HT1080 (cell line): Measurements from ENCODE around the gene CFAP57. TPM values are rescaled to one million over a fixed set of nuclear protein-coding genes. Genes with fewer than 3 reads are reported as not detected.
"Not testable (repeated sequence)": the region's sequence is repeated elsewhere in the genome, so short reads cannot be mapped to it uniquely, and the experiment has no call there.

Experiments used
- DNase-seq: peaks from one replicate; pipeline ENCODE4 v3.0.0-alpha.2; 2015; ENCODE audit warnings: low read depth
- polyA plus RNA-seq, 2 experiments: library from polyadenylated mRNA; depleted of rRNA; stranded (reverse); fragments of >200 nt; gene quantifications; 2 replicates each; pipeline ENCODE4 v1.2.3, GENCODE V29; 2015
- total RNA-seq: library from RNA; depleted of rRNA; stranded (reverse); fragments of >200 nt; shearing (Covaris generic); gene quantifications from 2 replicates; pipeline ENCODE4 v1.2.3, GENCODE V29; 2014; rRNA removed

CFAP57 gene
- 0.33 and 0.50 TPM in 2 replicates for total RNA-seq
- polyA plus RNA-seq (2015; cell fraction: cytosol; rRNA removed) = 0.45 and 0.60 TPM in 2 replicates
- polyA plus RNA-seq (2015; cell fraction: nucleus; rRNA removed) = 0.69 and 1.6 TPM in 2 replicates

DNA sequence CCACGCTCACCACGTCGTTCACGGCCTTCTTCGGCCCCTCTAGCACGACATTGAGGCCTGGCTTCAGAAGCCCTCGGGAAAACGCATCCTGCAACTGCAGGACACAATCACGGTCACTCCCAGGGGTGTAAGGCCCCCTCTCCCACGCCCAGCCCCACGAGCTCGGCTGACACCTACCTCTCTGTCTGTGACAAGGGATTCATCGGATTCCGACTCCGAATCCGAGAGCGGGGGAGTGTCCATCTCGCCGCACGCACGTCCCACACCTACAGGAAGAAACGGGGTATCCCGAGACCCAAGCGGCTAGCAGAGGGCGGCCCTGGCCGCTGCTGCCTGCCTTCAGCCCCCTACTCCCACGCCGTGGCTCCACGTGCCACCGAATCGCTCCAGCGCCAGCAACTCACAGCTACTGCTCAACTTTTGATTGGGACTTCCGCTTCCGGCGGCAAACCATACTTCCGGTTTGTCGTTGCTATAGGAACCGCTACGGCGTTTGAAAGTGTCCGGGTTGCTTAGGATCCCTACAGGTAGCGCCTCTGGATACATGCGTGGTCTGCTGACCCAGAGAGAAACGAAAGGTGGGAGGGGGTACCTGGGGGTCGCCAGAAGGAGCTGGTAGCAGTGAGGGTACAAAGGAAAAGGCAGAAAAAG, at the start of gene CFAP57, which contains the start of gene EBNA1BP2:
Gene CFAP57, plus strand, starts transcription at position 455 of the 651 bp plus-strand sequence. CDS start 424 bp downstream, outside the sequence.
Gene EBNA1BP2, minus strand, starts transcription at position 415 of the 651 bp plus-strand sequence. Its CDS starts 172 bp downstream, at position 243.
- DNase-seq = peak; percentile 90

DNA sequence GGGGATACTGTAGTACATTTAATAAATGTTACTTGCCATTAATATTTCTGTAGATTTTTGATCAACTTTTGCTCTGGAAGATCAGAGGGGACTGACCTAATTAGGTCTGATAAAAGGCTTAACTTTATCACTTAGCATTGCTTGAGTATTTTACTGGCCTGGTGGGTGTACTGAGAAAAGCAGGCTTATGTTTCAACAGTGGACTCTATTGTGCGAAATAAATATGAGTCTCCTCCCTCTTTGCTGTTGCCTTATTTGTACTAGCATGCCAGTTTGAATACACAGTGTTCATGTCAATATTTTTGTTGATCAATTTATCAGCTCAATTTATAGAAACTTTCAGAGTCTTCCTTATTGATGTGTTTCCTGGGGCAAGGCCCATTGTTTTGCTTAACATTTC, 49.1 kb upstream of the CFAP57 start:
- no peak for DNase-seq

GRCh38 chr1:43128816-43129215, 43.3 kb upstream of the CFAP57 start:
- no peak for DNase-seq

DNA sequence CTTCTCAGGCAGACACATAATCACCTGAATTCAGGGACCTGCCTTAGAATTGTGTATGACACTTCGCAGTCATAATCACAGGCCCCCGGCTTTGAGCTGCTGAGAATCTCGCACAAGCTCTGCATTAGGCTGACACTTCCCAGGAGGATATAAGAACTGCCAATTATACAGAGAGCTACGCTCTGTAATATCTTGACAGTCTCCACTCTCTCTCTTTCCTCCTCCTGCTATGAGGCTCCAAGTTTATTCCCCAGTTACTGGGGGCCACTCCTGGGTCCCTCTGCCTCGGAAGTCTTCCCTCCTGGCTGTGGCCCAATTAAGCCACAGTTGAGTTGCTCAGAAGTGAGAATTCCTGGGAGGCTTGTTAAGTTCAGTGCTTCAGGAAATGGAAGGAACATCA, 42.7 kb upstream of the CFAP57 start:
- no peak for DNase-seq

DNA sequence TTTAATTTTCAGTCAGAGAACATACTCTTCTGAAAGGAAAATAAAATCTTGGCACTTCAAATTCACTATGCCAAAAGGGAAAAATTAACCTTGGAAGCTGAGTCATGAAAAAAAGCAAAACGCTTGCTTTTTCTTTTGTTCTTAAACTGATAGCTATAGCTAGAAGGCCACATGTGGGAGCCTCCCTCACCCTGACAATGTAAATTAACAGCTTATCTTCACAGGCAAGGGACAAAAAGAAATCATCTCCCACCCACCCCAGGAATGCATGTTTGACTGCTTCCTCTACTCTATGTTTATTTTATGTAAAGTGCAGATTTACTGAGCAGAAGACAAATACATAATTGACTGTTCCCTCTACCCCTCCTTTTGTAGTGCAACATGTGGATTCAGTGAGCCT, 38.1 kb upstream of the CFAP57 start:
- no peak for DNase-seq

DNA sequence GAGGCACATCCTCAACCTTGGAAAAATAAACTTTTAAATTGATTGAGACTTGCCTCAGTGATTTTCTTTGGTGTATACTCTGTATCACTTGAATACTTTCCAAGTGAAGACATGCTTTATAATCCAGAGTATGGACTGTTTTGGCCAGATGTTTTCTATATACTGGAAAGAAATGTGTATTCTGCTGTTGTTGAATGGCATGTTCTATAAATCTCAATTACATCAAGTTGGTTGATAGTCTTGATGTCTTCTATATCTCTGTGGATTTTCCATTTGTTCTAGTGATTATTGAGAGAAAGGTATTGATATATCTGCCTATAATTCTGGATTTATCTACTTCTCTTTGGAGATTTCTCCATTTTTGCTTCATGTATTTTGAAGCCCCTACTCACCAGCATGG, 37.5 kb upstream of the CFAP57 start:
- no peak for DNase-seq

DNA sequence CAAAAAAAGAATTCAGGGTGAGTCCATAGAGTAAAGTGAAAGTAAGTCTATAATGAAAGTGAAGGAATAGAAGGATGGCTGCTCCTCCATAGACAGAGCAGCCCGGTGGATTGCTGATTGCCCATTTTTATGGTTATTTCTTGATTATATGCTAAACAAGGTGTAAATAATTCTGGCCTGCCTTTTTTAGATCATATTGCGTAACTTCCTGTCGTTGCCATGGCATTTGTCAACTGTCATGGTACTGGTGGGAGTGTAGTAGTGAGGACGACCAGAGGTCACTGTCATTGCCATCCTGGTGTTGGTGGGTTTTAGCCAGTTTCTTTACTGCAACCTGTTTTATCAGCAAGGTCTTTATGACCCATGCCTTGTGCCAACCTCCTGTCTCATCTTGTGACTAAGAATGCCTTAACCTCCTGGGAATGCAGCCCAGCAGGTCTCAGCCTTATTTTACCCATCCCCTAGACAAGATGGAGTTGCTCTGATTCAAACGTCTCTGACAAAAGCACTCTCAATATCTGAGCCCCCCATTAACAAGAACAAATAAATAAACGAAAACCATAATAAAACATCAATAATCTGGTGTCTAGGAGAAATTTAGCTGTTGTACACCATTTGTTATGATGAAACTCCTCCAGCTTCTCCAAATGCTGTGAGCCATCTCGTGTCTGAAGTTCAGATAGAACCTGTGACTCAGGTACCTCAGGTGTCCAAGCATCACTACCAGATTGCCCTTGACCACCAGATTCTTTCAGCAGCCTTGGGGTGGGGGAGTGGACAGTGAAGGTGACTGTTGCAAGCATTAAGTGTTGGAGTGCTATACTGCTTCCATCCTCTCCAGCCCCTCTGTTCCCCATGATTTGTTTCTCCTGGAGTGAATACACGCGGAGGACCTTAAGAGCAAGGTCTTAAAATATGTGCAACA, 36.0 kb upstream of the CFAP57 start:
- DNase-seq = peak; percentile 16

- no peak for DNase-seq
Measured at GRCh38 chr1:43137445-43138052, 34.6 kb upstream of the CFAP57 start.

- DNase-seq = not testable (repeated sequence)
Measured at GRCh38 chr1:43139295-43139694, 32.8 kb upstream of the CFAP57 start.

GRCh38 chr1:43140010-43140409, 32.1 kb upstream of the CFAP57 start:
- no peak for DNase-seq

DNA sequence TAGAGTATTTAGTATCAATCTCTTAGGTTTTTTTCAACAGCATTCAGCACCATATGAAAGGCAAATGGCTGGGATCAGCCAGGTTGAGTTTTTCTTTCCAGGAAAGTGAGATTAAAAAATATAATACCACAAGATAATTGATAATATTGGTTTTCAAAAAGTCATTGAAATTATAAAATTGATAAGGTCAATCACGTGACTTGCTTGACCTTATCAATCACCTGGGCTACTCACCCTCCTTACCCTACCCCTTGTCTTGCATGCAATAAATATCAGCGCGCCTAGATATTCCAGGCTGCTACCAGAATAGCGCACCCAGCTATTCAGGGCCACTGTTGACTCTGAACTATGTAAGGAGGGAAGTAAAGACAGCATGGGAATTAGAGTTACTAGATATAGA, 31.5 kb upstream of the CFAP57 start:
- no peak for DNase-seq

GRCh38 chr1:43143441-43143888, 28.7 kb upstream of the CFAP57 start:
- peak; percentile 21 for DNase-seq

DNA sequence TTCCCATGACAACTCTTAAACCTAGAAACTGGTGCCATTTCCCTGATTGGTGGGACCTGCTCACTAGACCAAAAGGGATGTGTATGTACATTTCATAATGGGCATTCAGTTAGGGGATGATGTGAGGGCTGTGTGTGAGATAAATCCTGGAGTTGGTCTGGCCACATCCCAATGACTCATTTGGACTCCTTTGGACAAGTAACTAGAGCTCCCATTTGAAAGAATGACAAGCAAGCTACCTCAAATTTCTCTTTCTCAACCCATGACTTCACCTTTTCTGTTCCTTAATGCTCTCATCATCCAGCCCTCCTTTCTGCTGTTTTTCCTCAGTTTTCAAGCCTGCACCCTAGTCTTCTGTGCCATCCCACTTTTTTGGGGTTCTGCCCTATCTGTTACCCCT, 27.9 kb upstream of the CFAP57 start:
- DNase-seq = peak; percentile 92

GRCh38 chr1:43147625-43148327, 24.4 kb upstream of the CFAP57 start:
- peak; percentile 47 for DNase-seq

- DNase-seq = no peak
Measured at GRCh38 chr1:43149889-43150288, 22.2 kb upstream of the CFAP57 start.

DNA sequence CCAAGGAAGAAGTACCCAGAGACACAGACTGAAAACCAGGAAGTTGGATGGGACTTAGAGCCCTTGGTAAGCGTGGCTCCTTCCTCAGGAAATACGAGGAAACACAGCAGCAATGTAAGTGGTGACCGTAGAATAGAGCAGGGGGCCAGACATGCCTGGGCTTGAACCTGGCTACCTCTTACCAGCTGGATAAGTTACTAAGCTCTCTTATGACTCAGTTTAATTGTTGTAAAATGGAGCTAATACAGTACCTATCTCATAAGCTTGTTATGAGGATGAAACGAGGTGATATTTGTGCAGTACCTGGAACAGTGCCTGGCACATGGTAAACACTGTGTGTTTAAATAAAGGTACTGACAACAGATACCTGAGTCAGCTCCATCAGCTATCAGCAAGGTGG, 19.3 kb upstream of the CFAP57 start:
- DNase-seq = peak; percentile 20

DNA sequence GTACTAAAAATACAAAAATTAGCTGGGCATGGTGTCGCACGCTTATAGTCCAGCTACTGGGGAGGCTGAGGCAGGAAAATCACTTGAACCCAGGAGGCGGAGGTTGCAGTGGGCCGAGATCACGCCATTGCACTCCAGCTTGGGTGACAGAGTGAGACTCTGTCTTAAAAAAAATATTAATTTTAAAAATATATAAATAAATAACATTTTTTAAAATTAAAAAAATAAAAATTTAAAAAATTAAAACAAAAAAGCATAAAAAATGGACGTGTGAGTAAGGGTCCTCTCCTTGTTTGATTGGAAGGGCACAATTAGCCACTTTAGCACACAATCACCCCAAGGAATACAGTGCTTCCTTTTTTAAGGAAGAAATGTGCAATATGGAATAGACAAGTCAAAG, 18.7 kb upstream of the CFAP57 start:
- DNase-seq = no peak

DNA sequence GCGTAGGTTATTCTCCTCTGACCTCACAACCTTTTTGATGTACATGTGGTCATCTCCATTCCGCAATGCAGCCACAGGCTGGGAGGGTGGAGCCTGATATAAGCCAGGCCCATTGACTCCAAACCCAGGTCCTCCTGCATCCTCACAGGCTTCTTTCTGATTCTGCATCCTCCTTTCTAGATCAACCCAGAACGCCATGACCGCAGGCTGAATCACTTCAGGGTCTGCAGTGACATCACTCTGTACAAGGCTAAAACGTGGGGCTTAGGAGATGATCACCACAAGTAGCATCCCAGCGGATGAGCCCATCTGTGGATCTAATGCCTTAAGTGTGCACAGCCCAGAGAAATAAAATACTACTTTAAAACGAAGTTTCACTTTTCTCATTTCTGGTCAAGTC, 16.1 kb upstream of the CFAP57 start:
- peak; percentile 56 for DNase-seq

- no peak for DNase-seq
Measured at GRCh38 chr1:43165162-43165561, 7.0 kb upstream of the CFAP57 start.

- DNase-seq = no peak
Measured at GRCh38 chr1:43165765-43166164, 6.4 kb upstream of the CFAP57 start.

DNA sequence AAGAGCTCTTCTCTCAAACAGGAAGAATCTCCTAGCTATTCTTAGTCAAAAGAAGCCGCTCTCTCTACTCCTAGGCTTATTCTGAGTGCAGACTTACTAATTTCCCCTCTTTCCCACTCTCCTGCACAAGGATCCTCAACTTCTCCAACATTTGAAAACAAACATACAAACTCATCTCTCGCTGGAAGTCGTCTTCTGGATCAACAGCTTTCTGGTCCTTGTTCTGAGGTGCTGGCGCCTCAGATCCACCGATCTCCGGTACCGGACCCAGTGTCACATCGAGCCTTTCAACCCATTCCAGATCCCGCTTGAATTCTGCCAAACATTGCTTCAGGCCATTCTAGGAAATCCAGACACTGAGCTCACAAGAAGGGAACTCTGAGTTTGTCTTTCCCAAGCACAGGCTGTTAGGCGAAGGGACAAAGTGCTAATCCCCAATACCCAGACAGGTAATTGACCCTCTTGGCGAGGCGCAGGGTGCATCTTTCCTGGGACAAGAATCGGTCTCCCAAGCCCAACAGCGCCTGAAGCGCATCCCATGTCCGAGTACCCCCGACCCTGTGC, 736 bp upstream of the CFAP57 start:
- no peak for DNase-seq
